ENCODE measurements around the gene DLGAP1.
A peak's percentile ranks its signal among the peaks of the same experiment; 100 is the strongest.

DLGAP1 gene

DNA sequence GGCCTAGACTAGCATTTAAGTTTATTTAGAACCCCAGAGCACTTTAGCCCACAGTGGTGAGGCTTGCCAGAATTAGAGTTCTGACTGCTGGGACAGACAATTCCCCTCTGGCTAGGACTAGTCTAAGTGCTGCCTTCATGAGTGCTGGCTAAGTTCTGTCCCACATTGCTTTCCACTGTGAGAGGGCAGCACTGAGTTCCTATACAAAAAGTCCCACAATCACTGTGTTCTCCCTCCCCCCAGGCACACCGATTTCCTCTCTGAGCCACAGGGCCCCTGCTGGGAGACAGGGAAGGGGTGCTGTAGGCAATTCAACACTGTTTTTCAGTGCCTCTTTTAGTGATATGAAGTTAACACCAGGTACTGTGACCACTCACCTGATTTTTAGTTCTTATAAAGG, 310.9 kb downstream of the DLGAP1 start:
- DNase-seq: no peak

DNA sequence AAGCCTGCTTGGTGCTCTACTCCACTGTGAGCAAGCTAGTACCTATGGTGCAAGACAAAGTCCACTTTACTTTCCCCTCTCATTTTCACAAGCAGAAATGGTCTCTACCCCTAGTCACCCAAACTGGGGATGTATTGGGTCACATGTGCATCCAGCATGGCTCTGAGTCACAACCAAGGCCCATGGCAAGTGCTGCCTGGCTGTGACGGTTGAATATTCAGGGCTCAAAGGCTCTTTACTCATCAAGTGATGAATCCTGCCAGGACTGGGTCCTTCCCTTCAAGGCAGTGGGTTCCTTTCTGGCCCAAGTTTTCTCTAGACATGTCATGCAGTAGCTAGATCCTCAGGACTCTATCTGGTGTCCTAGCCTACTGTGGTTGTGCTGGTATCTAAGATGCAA, 311.5 kb downstream of the DLGAP1 start:
- DNase-seq: no peak

DNA sequence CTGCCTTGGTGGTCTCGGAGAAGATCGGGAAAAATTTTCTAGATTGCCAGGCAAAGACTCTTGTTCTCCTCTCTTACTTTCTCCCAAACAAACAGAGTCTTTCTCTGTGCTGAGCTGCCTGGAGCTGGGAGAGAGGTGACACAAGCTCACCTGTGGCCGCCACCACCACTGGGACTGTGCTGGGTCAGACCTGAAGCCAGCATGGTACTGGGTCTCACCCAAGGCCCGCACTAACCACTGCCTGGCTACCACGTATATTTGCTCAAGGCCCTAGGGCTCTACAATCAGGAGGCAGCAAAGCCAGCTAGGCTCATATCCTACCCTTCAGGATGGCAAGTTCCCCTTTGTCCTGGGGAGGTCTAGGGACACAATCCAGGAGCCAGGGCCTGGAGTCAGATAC, 312.2 kb downstream of the DLGAP1 start:
- no peak for DNase-seq

DNA sequence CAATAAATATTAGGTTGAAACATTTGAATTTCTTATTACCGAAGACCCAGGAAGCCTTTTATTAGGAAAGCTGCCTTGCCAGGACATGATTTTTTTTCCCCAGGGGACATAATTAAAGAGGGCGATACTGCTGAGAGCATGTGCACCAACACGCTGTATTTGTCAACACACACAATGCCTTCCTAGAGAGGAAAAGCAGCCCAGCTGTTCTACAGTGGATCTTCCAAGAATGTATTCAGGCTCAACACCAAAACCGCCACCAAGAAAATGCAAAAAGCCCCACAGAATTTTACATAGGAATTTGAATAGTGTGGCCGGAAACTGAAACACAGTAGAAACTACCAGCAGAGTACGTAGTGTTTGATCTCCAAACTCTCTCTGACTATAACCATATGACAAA, 320.4 kb downstream of the DLGAP1 start:
- no peak for DNase-seq

DNA sequence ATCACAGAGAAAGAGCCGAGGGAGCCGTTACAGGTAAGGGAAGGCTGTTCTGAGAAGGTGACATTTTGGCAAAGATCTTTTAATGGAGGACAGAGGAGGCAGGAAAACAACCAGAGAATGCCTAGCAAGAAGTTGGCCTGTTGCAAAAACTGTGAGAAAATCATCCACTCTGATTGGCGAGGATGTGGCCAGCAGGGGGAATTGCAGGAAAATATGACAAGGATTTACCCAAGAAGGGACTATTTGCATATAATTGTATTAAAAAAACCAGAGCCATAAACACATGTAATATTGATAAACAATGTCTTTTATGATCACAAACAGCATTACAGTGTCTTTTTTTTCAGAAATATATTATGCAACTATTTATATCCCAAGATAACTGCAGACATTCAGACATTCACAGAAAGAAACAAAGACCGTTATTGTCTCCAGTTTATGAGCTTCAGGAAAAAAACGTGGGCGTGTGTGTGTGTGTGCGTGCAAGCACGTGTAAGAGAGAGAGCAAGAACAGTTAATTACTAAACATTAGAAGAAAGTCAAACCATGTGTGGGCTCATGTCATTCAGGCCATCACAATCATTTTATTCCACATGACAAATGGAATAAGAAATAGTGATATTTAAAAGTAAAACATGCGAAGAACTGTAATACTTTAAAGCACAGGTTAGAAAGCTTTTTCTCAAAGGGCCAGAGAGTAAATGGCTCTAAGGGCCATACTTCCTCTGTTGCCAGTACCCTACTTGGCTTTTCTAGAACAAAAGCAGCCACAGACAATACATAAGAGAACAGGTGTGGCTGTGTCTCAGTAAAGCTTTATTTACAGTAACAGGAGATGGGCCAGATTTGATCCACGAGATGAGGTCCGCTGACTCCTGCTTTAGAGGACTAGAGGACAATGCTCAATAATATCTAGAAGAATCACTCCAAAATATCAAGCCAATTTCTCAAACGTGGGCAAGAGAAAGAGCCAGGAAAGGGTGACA, 324.1 kb downstream of the DLGAP1 start:
- no peak for DNase-seq

DNA sequence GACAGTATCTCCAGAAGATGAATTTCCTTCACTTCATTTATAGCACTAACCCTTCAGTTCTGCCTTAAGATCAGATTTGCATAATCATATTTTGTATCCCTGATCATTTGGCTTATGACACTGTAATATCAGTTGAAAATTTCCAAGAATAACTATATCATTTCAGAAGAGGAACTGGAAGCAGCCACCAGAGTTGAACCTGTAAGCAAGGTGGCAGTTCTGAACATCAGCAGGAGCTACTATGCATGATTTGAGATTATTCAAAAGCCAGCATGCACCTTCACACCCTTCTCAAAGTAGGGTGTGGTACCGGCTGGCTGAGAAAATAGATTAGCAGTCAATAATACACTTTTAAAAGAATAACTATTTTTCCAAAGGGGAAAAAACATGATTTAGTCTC, 328.2 kb downstream of the DLGAP1 start:
- no peak for DNase-seq

DNA sequence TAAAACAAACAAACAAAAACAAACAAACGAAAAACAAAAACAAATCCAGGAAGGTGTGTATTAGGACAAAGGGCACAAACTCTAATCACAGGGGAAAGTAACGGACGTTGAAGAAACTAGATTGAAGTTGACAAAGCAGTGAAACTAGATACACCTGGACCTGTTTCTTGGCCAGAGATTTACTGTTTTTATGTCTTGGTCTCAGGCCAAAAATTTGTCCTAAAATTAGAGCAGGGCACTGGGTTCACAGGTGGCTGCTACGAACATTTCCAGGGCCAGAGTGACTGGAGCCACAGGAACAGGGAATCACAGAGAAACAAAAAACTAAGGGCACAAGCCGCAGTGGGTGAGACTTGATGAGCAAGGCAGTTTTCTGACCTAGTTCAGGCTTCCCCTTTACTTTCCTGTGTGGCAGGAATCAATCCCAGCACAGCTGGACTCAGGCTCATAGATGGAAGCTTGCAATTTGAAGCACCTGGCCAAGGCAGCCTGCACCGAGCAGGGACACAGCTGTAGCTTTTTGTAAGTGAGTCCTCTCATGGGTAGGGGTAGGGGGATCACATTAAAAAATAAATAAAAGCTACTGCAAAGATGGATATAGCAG, 329.4 kb downstream of the DLGAP1 start:
- DNase-seq: no peak

DNA sequence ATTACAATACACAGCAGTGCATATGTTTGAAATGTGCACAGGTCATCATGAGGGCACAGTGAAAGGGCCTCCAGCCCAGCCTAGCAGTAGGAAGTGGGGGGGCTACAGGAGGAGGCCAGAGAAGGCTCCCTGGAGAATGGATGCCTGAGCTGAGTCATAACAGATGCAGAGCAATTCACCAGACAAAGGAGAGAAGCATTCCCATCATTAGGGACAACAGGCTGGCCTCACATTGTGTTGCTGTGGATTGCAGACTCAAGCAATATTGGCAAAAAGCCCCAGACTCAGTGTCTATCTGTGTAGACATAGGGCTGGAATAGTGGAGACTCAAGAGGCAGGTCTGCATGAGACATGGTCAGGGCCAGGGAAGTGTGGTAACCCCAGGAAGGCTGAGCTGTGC, 329.9 kb downstream of the DLGAP1 start:
- DNase-seq: no peak

DNA sequence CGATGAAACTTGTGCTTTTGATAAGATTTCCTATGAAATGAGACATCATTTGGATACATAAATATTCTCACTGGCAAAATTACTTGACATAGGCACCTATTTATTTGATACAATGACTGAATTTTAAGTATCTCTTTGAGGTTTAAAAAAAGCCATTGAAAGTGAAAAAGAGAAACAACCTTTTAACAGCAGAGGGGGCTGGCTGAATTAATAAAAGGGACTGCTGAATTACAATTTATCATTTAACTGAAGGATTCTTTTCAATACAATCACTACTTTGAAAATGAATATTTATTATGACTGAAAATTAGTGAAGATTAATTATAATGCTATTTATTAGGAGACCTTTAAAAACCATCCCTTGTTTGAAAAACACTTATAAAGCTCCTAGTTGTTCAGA, 335.3 kb downstream of the DLGAP1 start:
- no peak for DNase-seq

DNA sequence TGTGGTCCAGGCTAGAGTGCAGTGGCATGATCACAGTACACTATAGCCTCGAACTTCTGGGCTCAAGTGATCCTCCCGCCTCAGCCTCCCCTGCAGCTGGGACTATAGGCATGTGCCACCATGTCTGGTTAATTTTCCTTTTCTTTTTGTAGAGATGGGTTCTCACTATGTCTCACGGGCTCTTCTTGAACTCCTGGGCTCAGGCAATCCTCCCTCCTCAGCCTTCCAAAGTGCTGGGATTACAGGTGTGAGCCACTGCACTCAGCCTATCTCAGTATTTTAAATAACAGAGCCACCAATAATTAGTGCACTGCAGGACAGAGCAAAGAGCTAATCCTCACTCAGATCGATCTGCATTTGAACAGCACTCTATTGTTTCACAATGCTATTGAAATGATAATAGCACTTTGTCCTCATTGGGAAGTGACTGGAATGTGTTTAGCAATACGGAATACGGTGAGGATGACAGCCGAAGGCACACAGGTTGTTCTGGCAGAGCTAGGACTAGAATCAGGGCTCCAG, 335.9 kb downstream of the DLGAP1 start:
- no peak for DNase-seq

DNA sequence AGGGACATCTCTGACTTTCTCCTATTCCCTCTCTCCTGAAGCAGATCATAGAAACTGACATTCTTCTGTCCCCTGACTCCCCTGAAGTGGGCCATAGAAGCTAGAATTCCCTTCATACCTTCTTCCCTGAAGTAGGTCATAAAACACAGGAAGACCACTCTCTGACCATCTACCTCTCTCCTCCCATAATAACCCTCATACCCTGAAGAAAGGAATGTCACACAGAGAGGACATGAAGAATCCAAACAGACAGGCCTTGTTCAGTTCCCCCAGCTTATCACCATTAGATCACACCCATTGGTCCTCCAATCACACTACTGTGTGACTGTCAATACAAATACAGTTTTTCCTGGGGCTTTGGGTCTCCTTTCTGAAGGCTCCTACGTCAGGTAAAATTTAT, 347.1 kb downstream of the DLGAP1 start:
- no peak for DNase-seq

DNA sequence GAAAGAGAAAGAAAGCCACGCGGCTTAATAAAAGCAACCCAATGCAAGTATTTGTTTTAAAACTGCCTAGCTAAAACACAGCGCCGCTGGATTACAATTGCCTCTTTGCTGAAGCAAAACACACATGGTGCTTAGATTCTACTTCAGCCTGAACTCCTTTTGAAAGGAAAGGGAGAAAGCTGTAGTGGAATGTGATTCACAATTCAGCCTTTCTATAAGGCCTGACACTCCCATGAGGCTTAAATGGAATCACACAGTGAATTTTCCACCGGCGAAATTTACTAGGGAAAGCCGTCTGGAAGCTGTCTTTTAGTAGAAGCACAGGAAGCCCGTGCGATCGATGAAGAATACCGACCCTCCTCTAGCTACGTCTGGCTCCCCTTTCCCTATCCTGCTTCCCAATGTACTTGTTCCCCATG, 348.0 kb downstream of the DLGAP1 start:
- no peak for DNase-seq

DNA sequence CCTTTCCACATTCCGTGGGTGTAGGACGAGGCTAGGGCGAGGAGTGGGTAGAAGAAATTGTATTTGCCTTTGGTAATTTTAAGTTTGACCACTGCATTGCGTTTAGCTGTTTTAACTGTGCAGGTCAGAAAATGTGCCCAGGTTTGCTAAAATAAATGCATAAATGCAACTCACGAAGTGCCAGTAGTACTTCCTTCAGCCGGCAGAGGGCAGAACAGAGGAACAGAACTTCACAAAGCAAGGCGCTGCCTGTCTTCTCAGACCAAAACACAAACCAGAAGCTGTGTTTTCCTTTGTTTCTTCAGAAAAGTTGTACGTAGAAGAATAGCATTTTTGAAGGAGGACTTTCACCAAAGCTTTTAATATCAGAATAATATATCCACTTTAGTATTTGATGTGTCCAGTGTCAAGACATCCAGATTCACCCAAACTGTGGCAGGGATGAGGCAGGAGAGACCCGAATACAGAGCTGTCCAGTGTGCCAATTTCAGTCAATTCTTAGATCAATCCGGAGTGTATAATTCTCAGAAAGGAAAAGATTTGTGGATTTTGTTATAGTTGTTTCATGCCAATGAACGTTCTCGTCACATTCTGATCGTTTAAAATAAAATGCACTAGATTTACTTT, 348.6 kb downstream of the DLGAP1 start:
- peak; percentile 6 to 49 for DNase-seq

DNA sequence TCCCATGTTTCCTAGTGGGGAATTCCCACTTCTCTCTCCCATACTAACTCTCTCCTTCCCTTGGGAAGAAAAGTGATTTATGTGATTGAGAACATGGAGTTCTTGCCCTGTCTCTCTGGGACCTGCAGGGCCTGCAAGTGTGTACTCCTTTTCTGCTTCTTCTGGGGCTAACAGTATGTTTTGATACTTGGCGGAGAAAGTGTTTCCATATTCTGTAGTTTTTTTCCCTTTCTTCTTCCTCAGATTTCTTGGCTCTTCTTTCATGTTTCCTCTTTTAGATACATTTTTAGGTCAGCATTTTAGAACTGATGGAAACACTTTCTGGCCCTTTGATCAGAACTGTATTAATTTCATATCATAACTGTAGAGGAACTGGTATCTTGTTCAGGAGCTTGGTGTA, 352.2 kb downstream of the DLGAP1 start:
- no peak for DNase-seq

DNA sequence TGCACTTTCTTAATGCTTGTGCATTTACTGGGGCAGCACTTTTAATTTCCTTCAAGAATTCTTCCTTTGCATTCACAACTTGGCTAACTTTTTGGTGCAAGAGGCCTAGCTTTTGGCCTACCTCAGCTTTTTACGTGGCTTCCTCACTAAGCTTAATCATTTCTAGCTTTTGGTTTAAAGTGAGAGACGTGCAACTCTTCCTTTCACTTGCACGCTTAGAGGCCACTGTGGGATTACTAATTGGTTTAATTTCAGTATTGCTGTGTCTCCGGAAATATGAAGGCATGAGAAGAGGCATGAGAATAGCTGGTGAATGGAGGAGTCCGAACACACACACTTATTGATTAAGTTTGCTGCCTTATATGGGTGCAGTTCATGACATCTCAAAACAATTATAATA, 354.1 kb downstream of the DLGAP1 start:
- DNase-seq: no peak

DNA sequence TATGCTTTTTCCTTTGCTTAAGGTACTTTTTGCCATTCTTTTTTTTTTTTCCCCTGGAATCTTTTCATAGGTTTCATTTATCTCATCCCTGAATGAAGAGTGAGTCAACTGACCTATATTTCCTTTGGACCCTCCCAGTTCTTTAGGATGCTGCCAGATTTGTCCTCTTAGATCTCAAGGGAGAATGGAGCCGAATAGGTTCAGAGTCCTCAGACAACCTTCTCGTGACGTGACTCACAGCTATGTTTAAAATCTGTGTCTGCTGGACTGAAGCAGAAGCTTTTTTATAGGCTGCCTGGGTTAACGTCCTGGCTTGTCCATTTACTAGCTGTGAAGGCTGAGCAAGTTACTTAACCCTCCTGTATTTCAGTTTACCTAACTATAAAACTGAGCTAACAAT, 358.6 kb downstream of the DLGAP1 start:
- DNase-seq: no peak

DNA sequence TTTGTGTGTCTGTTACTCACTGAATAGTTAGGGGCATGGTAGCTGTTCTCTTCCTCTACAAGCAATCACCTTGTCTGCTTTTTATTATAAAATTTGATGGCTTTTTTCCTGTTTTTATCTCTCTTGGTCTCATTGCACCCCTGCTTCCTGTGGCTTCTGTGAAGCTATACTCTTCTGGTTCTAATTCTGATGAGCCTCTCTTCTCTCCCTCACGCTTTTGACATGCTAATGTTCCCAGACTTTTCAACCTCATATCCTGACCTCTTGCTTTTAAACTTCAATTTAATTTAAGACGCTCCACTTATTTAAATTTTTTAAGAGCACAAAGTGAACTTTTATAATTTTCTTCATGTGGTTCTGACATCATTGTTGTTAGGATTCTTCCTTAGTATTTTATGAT, 361.4 kb downstream of the DLGAP1 start:
- no peak for DNase-seq

DNA sequence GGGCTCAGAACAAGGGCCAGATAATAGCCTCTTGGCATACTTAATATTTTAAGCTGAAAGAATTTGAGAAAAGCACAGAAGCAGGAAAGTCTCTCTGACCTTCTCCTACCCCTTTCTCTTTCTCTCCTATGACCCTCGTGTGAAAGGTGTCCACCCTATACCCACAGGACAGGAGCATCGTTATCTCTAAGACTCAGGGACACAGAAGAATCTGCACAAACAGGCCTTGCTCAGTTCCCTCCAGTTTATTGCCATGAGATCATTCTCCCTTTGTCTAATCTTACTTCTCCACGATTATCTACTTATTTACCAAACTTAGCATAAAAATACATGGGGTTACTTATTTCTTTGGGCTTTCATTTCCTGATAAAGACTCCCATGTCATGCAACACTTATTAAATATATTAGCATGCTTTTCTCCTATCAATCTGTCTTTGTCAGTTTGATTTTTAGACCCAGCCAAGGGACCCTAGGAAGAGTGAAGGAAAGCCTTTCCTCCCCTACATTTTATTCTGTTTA, 370.7 kb downstream of the DLGAP1 start:
- DNase-seq: no peak

DNA sequence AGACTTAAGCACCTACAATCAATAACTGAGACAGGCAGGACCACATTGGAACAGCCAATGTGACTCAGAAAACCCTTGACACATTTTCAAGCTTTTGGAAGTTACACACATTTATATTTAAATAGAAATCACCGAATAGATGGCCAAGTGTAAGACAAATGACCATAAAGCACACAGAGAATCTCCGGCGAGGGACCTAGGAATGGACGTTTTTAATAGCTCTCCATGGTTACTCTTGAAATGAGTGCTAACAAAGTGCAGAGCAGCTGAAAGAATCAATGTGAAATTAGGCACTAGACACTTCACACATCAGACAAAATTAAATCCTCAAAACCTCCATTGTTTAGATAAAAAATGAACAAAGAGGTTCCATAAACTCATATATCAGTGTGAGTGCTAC, 376.9 kb downstream of the DLGAP1 start:
- no peak for DNase-seq

DNA sequence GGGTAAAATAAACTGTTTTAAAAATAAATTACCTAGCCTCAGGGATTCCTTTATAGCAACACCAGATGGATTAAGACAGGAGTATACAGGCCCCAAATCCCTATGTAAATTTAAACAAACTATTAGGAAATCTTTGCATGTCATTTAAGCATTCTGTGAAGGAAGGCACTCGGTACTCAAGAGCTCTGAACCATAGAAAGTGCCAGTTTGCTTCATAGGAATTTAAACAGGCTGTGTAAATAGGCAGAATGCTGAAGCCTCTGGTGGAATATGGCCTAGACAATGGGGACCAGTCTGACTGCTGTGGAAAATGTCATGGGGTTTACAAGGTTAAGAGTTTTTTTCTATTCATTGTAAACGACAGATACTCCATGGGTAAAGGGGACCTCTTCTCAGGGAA, 377.4 kb downstream of the DLGAP1 start:
- no peak for DNase-seq

DNA sequence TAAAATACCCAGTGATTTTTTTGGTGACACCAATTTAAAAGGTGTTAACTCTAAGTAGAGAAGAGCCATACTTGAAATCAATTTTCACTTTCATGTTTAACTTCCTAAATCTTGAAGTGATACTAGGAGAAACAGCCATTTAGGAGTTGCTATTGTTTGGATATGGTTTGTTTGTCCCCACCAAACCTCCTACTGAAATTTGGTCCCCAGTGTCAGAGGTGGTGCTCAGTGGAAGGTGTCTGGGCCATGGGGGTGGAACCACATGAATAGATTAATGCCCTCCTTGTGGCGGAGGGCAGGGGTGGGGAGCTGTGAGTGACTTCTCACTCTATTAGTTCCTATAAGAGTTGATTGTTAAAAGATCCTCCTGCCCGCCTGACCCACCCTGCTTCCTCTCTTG, 377.9 kb downstream of the DLGAP1 start:
- DNase-seq: no peak

DNA sequence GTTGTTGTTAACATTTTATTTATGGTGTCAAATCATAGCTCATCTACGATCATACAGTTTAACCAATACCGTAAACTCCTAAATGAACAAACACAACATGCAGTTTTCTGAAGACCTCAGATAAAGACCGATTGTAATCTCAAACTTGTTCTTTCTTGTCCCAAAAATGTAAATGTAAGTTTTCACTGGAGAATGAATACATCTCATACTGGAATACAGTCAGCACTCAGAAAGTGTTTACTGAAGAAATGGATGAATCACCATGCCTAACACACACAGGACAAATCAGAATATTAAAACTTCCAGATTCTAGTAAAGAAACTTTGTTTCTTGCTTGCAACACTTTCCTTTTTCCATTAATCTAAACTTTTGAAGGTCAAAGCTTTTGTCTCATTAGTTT, 380.5 kb downstream of the DLGAP1 start:
- no peak for DNase-seq

DNA sequence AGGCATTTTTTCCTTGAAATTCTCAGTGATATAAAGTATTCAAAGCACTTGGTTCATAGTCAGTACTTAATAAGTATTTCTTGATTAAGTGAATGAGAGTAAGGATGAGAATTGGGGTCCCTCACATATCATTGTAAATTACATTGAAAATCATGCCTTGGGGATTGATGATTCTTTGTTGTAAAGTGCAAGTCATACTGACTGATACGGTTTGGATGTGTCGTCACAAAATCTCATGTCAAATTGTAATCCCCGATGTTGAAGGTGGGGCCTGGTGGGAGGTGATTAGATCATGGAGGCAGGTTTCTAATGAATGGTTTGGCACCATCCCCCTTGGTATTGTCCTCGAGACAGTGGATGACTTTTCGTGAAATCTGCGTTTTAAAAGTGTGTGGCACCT, 385.9 kb downstream of the DLGAP1 start:
- no peak for DNase-seq
